Endothelial cell (in vitro differentiated cells): ENCODE measurements around the gene TNS3. TPM values are rescaled to one million over a fixed set of nuclear protein-coding genes. Genes with fewer than 3 reads are reported as not detected.

ENCODE experiments used
- DNase-seq: peaks from one replicate; pipeline ENCODE4 v3.0.0; 2021; ENCODE audit warnings: low spot score
- H3K27ac Mint-ChIP-seq: one replicate; pipeline ENCODE4 v1.8.0; 2021; ENCODE audit warnings: mixed read lengths, inconsistent platforms; ENCODE audit not compliant: unreplicated experiment
- H3K27me3 Mint-ChIP-seq: one replicate; pipeline ENCODE4 v1.8.0; 2021; ENCODE audit warnings: mild to moderate bottlenecking, moderate library complexity, mixed read lengths, inconsistent platforms; ENCODE audit not compliant: unreplicated experiment
- H3K36me3 Mint-ChIP-seq: one replicate; pipeline ENCODE4 v1.8.0; 2021; ENCODE audit warnings: mild to moderate bottlenecking, low read depth, mixed read lengths, inconsistent platforms; ENCODE audit not compliant: unreplicated experiment
- H3K4me1 Mint-ChIP-seq: one replicate; pipeline ENCODE4 v1.8.0; 2021; ENCODE audit warnings: mild to moderate bottlenecking, mixed read lengths, inconsistent platforms; ENCODE audit not compliant: unreplicated experiment
- H3K4me3 Mint-ChIP-seq: one replicate; pipeline ENCODE4 v1.8.0; 2021; ENCODE audit warnings: mild to moderate bottlenecking, mixed read lengths, inconsistent platforms; ENCODE audit not compliant: unreplicated experiment
- H3K9me3 Mint-ChIP-seq: one replicate; pipeline ENCODE4 v1.8.0; 2021; ENCODE audit warnings: mixed read lengths, inconsistent platforms; ENCODE audit not compliant: unreplicated experiment
- total RNA-seq: library from RNA; stranded (reverse); fragmentation: NEBNext Ultra II Directional; extraction: Animal tissue kit (Norgen Biotek cat#: 25700); gene quantifications from one replicate; pipeline ENCODE4 v1.2.1, GENCODE V29; 2021; ENCODE audit not compliant: unreplicated experiment
- TF ChIP-seq, protein P1 (sequence below): fragments of 200-600 bp; sonication (generic); IDR thresholded peaks from one replicate; pipeline ENCODE4 v1.5.0; 2021; ENCODE audit warnings: antibody characterized with exemption; ENCODE audit not compliant: unreplicated experiment

The TNS3 gene
- total RNA-seq, 1 donor from 2014 or later: 7.5 TPM

DNA sequence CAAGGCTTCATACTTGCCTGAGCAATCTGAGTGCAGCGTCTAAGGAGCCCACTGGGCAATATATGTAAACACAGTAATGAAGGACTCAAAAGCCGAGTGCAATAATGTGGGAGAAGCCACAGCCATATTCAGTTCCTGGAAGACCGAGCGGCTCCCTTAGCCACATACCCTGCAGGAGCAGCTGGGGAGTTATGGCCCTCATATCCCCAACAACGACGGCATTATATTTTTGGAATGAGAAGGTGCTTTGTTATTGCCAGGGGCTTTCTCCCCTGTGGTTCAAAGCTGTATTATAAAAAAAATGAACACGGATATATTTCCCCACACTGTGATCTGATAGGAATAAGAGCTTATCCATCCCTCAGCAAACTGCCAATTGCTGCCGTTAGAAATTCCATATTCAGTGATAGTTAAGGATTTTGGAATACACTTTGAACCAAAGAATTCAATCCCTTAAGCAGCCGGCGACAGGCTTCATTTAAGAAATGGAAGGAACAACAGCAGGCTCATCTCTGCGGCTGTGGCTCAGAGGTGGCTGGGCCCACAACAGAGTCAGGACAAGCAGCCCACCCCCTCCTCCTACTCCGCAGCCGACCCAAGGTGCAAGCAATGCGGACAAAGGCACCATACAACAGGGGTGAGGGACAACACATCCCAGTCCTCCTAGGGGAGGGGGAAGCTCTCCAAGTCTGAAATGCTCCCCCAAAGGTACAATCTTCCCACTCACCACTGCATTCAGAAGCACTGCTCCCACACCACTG, 77.2 kb downstream of the TNS3 start:
- TF ChIP-seq, protein P1, sequence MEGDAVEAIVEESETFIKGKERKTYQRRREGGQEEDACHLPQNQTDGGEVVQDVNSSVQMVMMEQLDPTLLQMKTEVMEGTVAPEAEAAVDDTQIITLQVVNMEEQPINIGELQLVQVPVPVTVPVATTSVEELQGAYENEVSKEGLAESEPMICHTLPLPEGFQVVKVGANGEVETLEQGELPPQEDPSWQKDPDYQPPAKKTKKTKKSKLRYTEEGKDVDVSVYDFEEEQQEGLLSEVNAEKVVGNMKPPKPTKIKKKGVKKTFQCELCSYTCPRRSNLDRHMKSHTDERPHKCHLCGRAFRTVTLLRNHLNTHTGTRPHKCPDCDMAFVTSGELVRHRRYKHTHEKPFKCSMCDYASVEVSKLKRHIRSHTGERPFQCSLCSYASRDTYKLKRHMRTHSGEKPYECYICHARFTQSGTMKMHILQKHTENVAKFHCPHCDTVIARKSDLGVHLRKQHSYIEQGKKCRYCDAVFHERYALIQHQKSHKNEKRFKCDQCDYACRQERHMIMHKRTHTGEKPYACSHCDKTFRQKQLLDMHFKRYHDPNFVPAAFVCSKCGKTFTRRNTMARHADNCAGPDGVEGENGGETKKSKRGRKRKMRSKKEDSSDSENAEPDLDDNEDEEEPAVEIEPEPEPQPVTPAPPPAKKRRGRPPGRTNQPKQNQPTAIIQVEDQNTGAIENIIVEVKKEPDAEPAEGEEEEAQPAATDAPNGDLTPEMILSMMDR: no peak
- no peak overlapping the region for H3K27ac Mint-ChIP-seq
- no peaks in the 10 kb centered on the region for H3K36me3 Mint-ChIP-seq
- H3K27me3 Mint-ChIP-seq: no peaks in the 10 kb centered on the region
- H3K4me3 Mint-ChIP-seq: no peak overlapping the region
- no peaks in the 10 kb centered on the region for H3K9me3 Mint-ChIP-seq
- DNase-seq: no peak
- H3K4me1 Mint-ChIP-seq: no peaks in the 10 kb centered on the region

DNA sequence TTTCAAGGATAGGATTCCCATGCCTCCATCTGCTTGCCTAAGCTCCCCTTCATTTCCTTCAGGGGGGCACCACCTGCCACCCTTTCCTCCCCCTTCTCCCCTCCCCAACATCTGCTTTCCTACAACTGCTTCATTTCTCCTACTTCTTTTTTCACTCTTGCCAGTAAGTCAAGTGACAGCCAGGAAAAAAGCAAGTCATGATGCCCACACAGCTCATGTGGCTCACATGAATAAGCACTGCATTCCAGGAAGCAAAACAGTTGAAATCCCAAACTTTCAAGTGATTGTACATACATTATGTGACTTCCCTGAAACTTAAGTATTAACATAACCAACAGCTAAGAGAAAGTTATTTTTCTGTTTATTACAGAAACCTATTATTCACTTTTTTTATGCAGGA, 78.6 kb downstream of the TNS3 start:
- no peak overlapping the region for H3K27ac Mint-ChIP-seq
- H3K4me3 Mint-ChIP-seq: no peak overlapping the region
- DNase-seq: no peak
- TF ChIP-seq, protein P1: no peak
- no peaks in the 10 kb centered on the region for H3K36me3 Mint-ChIP-seq
- peaks cover 4% of the 10 kb centered on the region for H3K27me3 Mint-ChIP-seq
- no peaks in the 10 kb centered on the region for H3K9me3 Mint-ChIP-seq
- no peaks in the 10 kb centered on the region for H3K4me1 Mint-ChIP-seq

DNA sequence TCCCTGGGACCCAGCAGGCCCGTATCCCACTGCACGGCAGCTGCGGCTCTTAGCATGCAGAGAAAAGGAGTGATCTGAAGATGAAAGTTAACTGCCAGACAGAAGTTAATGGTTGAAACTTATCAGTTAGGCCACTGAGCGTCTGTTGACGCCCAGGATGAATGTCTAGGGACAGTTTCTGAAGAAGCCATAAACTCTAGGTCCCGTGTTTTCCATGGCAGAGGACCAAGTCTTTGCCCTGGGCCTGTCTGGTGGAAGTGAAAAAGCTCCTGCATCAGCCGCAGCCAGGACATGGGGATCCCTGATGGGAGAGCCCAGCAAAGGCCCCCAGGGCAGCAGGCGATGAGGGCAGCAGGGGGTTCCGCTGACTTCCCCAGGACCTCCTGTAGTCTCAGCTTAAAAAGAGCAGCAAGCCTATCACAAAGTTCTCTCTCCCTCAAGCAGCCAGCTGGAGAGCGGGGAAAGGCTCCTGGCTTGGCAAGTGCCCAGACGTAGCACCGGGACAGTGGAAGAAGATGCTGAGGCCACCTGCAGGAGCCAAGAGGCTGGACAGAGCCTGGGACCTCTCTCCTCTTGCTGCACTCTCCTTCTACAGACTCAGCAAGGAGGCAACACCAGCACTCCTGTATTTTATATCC, 79.6 kb downstream of the TNS3 start:
- peaks cover 5% of the 10 kb centered on the region for H3K4me1 Mint-ChIP-seq
- no peak overlapping the region for H3K4me3 Mint-ChIP-seq
- no peak overlapping the region for H3K27ac Mint-ChIP-seq
- no peaks in the 10 kb centered on the region for H3K9me3 Mint-ChIP-seq
- peaks cover 4% of the 10 kb centered on the region for H3K27me3 Mint-ChIP-seq
- DNase-seq: no peak
- H3K36me3 Mint-ChIP-seq: no peaks in the 10 kb centered on the region
- TF ChIP-seq, protein P1: no peak

DNA sequence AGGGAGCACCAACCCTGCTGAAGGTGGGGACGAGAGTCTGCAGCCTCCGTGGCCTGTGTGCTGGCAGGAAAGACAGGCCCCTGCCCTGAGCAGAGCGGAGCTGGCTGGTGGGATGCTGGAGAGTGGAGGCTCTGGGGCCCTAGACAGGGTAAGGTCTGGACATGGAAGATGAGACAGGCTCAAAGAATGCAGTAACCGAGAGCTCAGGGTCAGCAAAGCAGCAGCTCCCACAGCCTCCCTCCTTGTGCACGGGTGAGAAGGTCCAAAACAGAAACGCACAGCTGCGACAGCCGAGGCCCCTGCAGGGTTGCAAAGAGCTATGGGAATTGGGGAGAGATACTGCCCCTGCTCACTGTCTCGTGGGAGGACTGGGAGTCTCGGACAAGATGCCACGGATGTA, 80.5 kb downstream of the TNS3 start:
- no peak overlapping the region for H3K27ac Mint-ChIP-seq
- no peaks in the 10 kb centered on the region for H3K9me3 Mint-ChIP-seq
- DNase-seq: no peak
- H3K4me3 Mint-ChIP-seq: no peak overlapping the region
- H3K4me1 Mint-ChIP-seq: peaks cover 8% of the 10 kb centered on the region
- TF ChIP-seq, protein P1: no peak
- H3K36me3 Mint-ChIP-seq: no peaks in the 10 kb centered on the region
- H3K27me3 Mint-ChIP-seq: peaks cover 4% of the 10 kb centered on the region

DNA sequence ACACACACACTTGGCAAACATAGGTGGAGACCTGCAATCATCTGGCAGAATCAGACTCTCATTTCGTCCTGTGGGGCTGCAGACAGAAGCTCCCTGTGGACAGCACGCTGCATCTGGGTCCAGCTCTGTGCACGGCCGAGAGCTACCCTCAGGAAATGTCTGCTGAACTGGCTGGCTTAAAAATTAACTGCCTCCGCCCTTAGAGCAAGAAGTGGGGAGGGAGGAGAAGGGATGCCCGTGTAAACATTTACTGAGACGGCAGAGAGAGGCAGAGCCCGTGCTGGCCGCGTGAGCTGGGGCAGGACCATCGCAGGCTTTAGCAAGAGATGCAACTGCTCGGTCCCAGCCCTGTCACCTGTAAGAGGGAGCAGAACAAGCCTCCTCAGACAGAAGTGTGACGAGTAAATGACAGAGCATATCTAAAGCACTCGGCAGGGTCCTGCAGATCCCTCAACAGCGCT, 81.8 kb downstream of the TNS3 start:
- Mint-ChIP-seq H3K27ac (no peak overlapping the region), H3K27me3 (peaks cover 10% of the 10 kb centered on the region), H3K9me3 (no peaks in the 10 kb centered on the region), H3K4me1 (peaks cover 16% of the 10 kb centered on the region), H3K4me3 (no peak overlapping the region), H3K36me3 (peaks cover 5% of the 10 kb centered on the region)
- TF ChIP-seq, protein P1: no peak
- DNase-seq: no peak
